Lung (tissue), 12 donors: ENCODE data around the gene TTBK2. TPM values are rescaled to one million over a fixed set of nuclear protein-coding genes. Genes with fewer than 3 reads are reported as not detected.

Experiments used
- ATAC-seq: fragments of 200-7000 bp; cut with Tn5 transposase; one replicate; pipeline ENCODE4 v1.9.1; 2020; ENCODE audit warnings: moderate number of reproducible peaks; ENCODE audit not compliant: insufficient read depth, low FRiP score
- DNase-seq, 3 donors: peaks; one replicate each; pipeline ENCODE4 v3.0.0-alpha.2; 2013 to 2017
- H3K27ac ChIP-seq, 2 donors: one replicate each; pipeline ENCODE4 v1.5.1; 2013; ENCODE audit warnings: mild to moderate bottlenecking in 2 of 2, moderate library complexity in 2 of 2, control low read depth in 1 of 2, inconsistent platforms in 1 of 2, low read depth in 1 of 2, low read length in 1 of 2
- H3K27me3 ChIP-seq, 3 donors: one replicate each; pipeline ENCODE4 v1.5.1; 2013; ENCODE audit warnings: low read length in 2 of 3; ENCODE audit not compliant: control insufficient read depth in 3 of 3, insufficient read depth in 3 of 3
- H3K36me3 ChIP-seq, 4 donors: one replicate each; pipeline ENCODE4 v1.5.1; 2013; ENCODE audit warnings: low read length in 4 of 4, mild to moderate bottlenecking in 1 of 4, moderate library complexity in 1 of 4; ENCODE audit not compliant: control insufficient read depth in 4 of 4, insufficient read depth in 4 of 4
- H3K4me1 ChIP-seq, 5 donors: one replicate each; pipeline ENCODE4 v1.5.1; 2013; ENCODE audit warnings: low read length in 5 of 5, mild to moderate bottlenecking in 2 of 5, moderate library complexity in 1 of 5; ENCODE audit not compliant: control insufficient read depth in 5 of 5, insufficient read depth in 5 of 5
- H3K4me3 ChIP-seq: one replicate; pipeline ENCODE4 v1.5.1; 2013; ENCODE audit warnings: mild to moderate bottlenecking, control low read depth, moderate library complexity
- H3K9ac ChIP-seq, 2 donors: one replicate each; pipeline ENCODE4 v1.5.1; 2013; ENCODE audit warnings: low read length in 2 of 2, control low read depth in 1 of 2; ENCODE audit not compliant: insufficient read depth in 1 of 2
- H3K9me3 ChIP-seq, 4 donors: one replicate each; pipeline ENCODE4 v1.5.1; 2013; ENCODE audit warnings: low read length in 3 of 4, mild to moderate bottlenecking in 1 of 4, moderate library complexity in 1 of 4; ENCODE audit not compliant: control insufficient read depth in 4 of 4, insufficient read depth in 3 of 4
- CTCF ChIP-seq: IDR thresholded peaks from 2 replicates; pipeline ENCODE4 v1.5.1; 2012; ENCODE audit warnings: mild to moderate bottlenecking; ENCODE audit errors: control extremely low read depth, extremely low read depth
- WGBS, 2 donors: extraction: QIAGEN DNeasy Blood & Tissue Kit; methylation state at CpG; one replicate each; pipeline ENCODE4 v1.1.7; 2013; 5-methylcytosine and 5-hydroxymethylcytosine counted together
- polyA plus RNA-seq, 2 donors: library from polyadenylated mRNA; stranded (reverse); fragments of 200-250 nt; gene quantifications; one replicate each; pipeline ENCODE4 v1.2.1, GENCODE V29; 2013
- total RNA-seq, 2 donors: library from RNA; depleted of rRNA in 1 of 2; stranded (reverse); fragments of >200 nt in 1 of 2; gene quantifications; one replicate each; pipeline ENCODE4 v1.2.1, GENCODE V29; 2014 to 2021
- donor health status: control.
- donor health status: control.
- donor health status: Bipolar disorder and iron deficiency.
- donor health status: healthy.
- donor health status: DM: yes; HTN: yes; CAD: no.

The TTBK2 gene
- total and polyA plus RNA-seq, 4 donors = 2.5 to 27.5 (median 9.5) TPM

GRCh38 chr15:42736178-42736792 lies 184.3 kb downstream of the TTBK2 start:
- WGBS, 2 donors = 1% methylated on average over 54 to 55 of the region's 55 CpGs
- Histone ChIP-seq H3K9ac (peak overlapping the region; percentile 18 to 65), H3K9me3 (no peaks in the 10 kb centered on the region), H3K4me3 (peak overlapping the region; percentile 66), H3K36me3 (peaks cover 3 to 38% (median 30%) of the 10 kb centered on the region in 4 donors), H3K27ac (peak overlapping the region; percentile 82 to 90), H3K4me1 (peaks cover 0 to 17% (median 4%) of the 10 kb centered on the region in 5 donors), H3K27me3 (no peaks in the 10 kb centered on the region)
- no peak for TF ChIP-seq CTCF
- peak; percentile 23 for ATAC-seq
- peak; percentile 42 to 63 (median 63) for DNase-seq

GRCh38 chr15:42735382-42736165 lies 185.0 kb downstream of the TTBK2 start:
- WGBS, 2 donors = 87 to 94% methylated on average over 19 of the region's 19 CpGs
- DNase-seq (no peak), ATAC-seq (no peak)
- Histone ChIP-seq H3K4me1 (peaks cover 0 to 17% (median 4%) of the 10 kb centered on the region in 5 donors), H3K4me3 (no peak overlapping the region), H3K27ac (no peak overlapping the region), H3K9me3 (no peaks in the 10 kb centered on the region), H3K27me3 (no peaks in the 10 kb centered on the region), H3K9ac (peak overlapping the region in 1 of 2 donors; percentile 65), H3K36me3 (peaks cover 7 to 45% (median 34%) of the 10 kb centered on the region in 4 donors)
- TF ChIP-seq CTCF = no peak

GRCh38 chr15:42734076-42734672 lies 186.4 kb downstream of the TTBK2 start:
- WGBS, 2 donors = 96 to 97% methylated on average over 5 to 6 of the region's 6 CpGs
- Histone ChIP-seq H3K36me3 (peaks cover 7 to 56% (median 43%) of the 10 kb centered on the region in 4 donors), H3K9me3 (no peaks in the 10 kb centered on the region), H3K27me3 (no peaks in the 10 kb centered on the region), H3K4me3 (no peak overlapping the region), H3K9ac (no peak overlapping the region), H3K4me1 (peaks cover 0 to 17% (median 4%) of the 10 kb centered on the region in 5 donors), H3K27ac (no peak overlapping the region)
- ATAC-seq (no peak), DNase-seq (no peak)
- no peak for TF ChIP-seq CTCF
